HG02798 (cell line): ENCODE data around the gene CROCC.
A peak's percentile ranks its signal among the peaks of the same experiment; 100 is the strongest.

Experiments used
- ATAC-seq: cut with Tn5 transposase; IDR thresholded peaks from one replicate; pipeline ENCODE4 v1.9.1; 2021; ENCODE audit warnings: mild to moderate bottlenecking; ENCODE audit not compliant: unreplicated experiment, poor library complexity

The CROCC gene

GRCh38 chr1:17004466-17005364, 83.0 kb downstream of the CROCC start:
- ATAC-seq: no peak

DNA sequence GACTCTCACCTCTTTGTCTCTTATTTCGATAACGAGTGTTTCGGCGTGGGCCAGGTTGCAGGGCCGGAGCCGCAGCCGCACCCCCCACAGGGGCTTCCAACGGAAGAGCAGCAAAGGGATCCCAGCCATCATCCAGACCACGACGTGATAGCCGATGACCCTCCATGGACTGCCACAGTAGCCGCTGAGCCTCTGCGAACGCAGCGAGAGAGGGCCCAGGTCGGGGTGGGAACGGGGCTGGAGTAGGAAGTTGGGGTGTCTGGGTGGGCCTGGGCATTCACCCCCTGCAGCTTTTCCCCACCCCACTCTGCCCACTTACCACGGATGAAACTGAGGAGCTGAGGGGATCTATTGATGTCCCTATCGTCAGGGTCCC, 83.6 kb downstream of the CROCC start:
- ATAC-seq: no peak

DNA sequence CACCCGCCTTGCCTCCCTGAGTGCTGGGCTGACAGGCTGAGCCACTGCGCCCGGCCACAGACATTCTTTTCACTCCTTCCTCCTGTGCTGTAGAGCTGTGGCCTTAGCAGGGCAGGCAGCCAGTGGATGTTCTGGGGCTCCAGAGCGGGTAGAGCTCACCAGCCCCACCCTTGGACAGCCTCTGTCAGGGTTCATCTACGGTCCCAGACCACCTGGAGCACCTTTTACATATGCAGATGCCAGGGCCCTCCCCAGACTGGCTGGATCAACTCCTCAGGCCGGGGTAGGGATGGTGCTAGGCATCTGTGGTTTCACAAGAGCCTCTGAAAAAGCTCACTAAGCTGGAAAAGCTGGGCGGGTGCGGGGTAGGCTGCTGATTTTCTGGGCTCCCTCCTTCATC, 85.4 kb downstream of the CROCC start:
- ATAC-seq: no peak

- ATAC-seq: no peak
Observed at GRCh38 chr1:17008208-17008855, 86.6 kb downstream of the CROCC start.

- ATAC-seq: no peak
Observed at GRCh38 chr1:17009706-17010105, 88.0 kb downstream of the CROCC start.

DNA sequence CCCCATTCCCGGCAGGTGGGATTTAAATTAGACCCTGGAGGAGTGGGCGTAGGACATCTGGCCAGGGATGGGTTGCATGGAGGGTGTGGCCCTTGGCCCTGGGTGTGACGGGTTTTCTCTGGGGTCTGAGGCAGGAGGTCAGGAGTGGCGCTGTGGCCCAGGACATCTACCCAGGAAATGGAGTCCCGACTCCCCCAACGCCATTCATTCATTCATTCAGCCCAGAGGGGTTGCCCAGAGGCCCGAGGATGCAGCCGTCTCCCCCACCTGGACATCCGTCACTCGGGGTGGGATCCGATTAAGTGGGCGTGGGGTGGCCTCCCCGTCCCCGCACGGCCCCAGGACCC, 89.3 kb downstream of the CROCC start:
- no peak for ATAC-seq

- peak; percentile 93 for ATAC-seq
Observed at GRCh38 chr1:17011439-17012307, 89.9 kb downstream of the CROCC start, which contains the start of gene ATP13A2. Gene ATP13A2, minus strand, starts transcription at chr1:17011928. Its CDS starts 190 bp downstream, at chr1:17011738.

- no peak for ATAC-seq
Observed at GRCh38 chr1:17012775-17013490, 91.2 kb downstream of the CROCC start.

GRCh38 chr1:17013491-17014320, 92.0 kb downstream of the CROCC start:
- no peak for ATAC-seq

DNA sequence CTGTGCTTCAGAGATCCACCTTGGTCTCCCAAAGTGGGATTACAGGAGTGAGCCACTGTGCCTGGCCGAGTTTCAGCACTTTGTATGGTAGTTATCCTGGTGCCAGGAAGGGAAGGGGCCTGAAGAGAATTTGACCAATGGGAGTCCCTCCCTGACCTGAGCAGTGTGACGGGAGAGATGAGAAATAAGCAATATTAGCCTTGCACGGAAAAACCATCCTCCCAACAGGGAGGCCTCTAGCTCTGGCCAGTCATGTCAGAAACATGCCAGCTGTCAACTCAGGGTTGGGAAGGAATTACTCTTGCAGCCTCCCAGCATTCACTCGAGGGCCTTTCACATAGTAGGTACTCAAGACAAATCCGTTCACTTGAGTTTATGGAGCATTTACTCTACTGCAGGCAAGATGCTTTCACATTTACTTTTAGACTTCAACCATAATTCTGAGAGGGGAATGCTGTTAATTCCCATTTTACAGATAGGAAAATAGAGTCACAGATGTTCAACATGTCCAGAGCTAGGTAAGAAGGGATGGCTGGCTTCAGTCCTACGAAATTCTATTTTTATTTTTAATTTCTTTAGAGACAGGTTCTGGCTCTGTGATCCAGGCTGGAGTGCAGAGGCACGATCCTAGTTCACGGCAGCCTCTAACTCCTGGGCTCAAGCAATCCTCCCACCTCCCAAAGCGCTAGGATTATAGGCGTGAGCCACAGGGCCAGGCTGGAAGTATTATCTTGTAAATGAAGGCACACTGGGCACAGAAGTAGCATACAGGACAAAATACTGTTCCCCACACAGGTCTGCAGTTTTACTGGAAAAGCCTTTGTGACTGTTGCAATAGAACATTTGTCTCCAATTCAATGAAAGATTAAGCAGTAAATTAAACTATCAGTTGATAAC, 93.2 kb downstream of the CROCC start:
- ATAC-seq: no peak

DNA sequence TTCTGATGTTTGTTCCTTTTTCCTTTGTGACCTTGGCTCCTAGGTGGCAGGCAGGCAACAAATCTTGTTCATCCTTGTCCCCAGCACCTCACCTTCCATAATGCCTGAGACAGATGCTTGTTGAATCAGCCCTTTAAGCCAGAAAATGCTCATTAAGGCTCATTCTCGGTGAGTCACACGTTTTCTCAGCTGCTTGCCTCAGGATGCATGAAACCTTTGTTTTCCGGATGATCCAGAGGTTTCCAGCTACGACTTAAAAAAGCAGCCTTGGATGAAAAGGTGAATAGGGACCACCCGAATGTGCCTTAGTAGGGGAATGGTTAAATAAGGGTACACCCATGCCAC, 94.6 kb downstream of the CROCC start:
- no peak for ATAC-seq

GRCh38 chr1:17017435-17017834, 95.7 kb downstream of the CROCC start:
- ATAC-seq: no peak

DNA sequence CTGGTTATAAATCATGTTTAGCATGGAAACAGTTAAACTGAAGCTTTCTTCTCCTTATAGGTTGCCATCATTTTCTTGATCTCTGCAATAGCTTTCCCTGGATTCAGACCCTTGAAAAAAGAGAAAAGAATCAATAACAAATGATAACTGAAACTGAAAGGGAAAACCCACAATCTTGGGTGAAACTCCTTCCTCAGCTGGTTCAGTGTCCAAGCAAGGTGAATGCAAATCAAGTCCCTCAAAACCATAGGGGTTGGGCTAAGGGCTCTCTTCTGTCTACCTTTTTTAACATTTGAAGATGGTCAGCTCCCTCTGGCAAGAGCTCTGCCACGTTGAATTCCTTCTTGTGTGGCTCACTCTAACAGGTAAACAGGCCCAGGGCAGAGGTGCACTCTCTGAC, 97.1 kb downstream of the CROCC start:
- peak; percentile 54 for ATAC-seq

DNA sequence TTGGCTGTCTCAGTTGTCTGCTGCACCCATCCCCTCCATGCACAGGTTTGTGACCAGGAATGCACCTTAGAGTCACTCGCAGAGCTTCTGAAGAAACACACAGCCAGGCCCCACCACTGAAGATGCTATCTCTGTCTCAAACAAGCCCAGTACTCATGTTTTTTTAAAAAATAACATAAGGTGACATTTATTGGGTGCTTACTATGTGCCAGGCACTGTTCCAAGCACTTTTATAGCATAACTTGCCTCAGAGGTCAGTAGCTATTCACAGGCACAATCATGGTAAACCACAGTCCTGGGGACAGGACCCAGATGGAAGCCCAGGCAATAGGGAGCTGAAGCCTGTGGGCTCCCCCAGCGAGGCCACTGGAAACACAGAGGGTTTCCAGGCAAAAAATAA, 98.8 kb downstream of the CROCC start:
- ATAC-seq: no peak

- ATAC-seq: no peak
Observed at GRCh38 chr1:17021896-17022295, 100.2 kb downstream of the CROCC start.
